Activated CD4-positive, CD25-positive, alpha-beta regulatory T cell treated with anti-CD3 and anti-CD28 coated beads, Interleukin-2, amount 50 U/mL, for 24 hours (primary cell): ENCODE measurements around the gene PPP2R5E.

Experiments
- ATAC-seq, 2 donors: fragments of 150-1000 bp; cut with Tn5 transposase; one replicate each; pipeline ENCODE4 v1.10.0; 2021; ENCODE audit warnings: mild to moderate bottlenecking in 1 of 2, moderate library complexity in 1 of 2

PPP2R5E gene

DNA sequence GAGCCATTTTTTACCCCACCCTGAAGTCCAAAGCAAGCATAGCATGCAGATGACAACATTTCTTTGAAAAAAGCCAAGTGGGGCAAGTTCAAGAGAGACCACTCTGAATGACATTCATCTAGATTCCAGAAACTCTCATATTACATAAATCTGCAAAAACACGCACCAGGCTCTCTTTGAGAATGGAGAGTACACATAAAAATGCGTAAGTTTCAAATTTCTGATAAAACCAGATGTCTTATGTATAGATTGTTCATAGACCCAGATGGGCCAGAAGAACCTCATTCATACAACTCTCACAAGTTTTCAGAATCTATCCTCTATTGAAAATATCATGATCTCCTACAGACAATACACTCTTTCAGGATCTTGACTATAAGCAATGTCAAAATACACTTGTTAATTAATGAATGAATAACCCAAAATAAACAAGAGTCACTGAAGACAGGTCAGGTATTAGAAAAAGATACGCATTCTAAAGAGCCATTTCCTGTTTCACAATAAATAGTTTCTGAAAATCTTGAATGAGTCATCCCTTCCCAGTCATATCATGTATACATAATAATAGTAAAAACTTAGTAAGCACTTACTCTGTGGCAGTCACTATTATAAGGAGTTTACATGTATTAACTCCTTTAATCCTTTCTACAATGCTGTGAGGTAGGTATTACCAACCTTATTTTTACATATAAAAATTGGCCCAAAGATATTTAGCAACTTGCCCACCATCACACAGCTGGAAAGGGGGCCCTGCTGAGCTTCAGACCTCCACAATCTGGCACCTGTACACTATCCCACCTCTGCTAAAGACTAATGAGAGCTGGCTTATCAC, 72.0 kb downstream of the PPP2R5E start:
- ATAC-seq: peak; percentile 89 to 92

- peak; percentile 62 to 63 for ATAC-seq
These were observed 74.9 kb downstream of the PPP2R5E start for GRCh38 chr14:63468294-63468693.

- no peak for ATAC-seq
These were observed 75.6 kb downstream of the PPP2R5E start for GRCh38 chr14:63467440-63468072.

DNA sequence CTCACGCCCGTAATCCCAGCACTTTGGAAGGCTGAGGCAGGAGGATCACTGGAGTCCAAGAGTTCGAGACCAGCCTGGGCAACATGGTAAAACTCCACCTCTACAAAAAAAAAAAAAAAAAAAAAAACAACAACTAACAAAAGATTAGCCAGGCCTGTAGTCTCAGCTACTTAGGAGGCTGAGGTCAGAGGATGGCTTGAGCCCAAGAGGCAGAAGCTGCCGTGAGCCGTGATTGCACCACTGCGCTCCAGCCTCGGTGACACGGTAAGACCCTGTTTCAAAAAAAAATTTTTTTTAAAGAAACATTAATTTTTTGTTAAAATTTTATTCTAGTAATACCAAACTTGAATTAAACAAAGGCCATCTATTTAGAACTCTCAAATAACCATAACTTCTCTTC, 77.8 kb downstream of the PPP2R5E start:
- ATAC-seq: no peak

GRCh38 chr14:63460680-63461369, 82.4 kb downstream of the PPP2R5E start:
- no peak for ATAC-seq

DNA sequence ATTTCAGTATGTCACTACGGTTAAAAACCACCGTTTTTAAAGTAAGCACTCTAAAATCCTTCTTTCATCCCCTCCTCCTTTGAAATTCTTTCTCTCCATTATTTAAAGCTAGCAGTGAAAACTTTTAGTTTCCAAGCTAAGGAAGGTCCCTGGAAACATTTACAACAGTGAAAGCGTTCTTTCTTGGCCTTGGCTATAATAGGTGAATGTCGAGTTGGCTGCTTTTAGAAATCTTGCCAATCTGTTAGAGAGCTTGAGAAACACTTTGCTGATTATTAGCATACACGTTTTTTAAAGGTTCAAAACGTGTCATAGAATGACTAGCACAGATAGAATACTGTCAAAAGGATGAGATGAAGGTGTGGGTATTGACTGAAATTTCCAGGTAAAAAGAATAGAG, 83.4 kb downstream of the PPP2R5E start:
- no peak for ATAC-seq

- no peak for ATAC-seq
These were observed 85.7 kb downstream of the PPP2R5E start for GRCh38 chr14:63457498-63457897.

- no peak for ATAC-seq
These were observed 88.1 kb downstream of the PPP2R5E start for GRCh38 chr14:63454863-63455622.

DNA sequence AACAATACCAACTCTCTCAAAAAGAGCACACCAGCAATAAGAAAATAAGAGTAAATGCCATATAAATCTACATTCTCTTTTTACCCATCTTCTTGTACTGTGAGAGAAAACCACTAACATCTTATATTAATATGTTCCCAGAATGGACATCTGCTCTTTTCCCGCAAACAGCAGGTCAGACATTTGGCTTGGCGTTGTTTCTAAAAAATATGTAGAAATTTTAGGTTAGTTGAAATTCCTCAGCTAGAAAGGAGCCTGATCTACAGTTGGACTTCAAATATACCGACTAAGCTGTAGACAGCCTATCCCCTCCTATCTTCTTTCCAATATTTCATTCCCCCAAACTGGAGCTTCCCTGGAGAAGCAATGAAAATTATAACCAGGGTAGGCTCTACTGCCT, 88.7 kb downstream of the PPP2R5E start:
- no peak for ATAC-seq

GRCh38 chr14:63453443-63453936, 89.7 kb downstream of the PPP2R5E start:
- ATAC-seq: no peak

GRCh38 chr14:63452796-63453195, 90.4 kb downstream of the PPP2R5E start:
- no peak for ATAC-seq

DNA sequence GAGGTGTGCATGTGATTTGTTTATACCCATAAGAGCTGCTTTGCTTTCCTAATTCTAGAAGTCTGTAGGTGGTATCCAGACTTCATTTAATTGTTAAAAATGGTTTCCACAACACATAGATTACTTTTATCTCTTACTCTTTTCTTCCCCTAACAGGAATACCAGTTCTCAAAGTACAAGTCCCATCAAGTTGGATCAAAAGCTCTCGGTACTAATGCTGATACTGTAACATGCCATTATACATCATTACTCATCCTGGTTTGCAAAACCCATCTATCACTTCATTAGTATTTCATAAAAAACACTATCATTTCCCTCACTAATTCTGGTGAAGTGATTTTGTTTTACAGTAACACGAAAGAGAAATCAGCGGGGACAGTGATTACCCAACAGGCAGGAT, 94.3 kb downstream of the PPP2R5E start:
- no peak for ATAC-seq

- ATAC-seq: no peak
These were observed 98.6 kb downstream of the PPP2R5E start for GRCh38 chr14:63444588-63444987.

- no peak for ATAC-seq
These were observed 99.2 kb downstream of the PPP2R5E start for GRCh38 chr14:63443988-63444387.

DNA sequence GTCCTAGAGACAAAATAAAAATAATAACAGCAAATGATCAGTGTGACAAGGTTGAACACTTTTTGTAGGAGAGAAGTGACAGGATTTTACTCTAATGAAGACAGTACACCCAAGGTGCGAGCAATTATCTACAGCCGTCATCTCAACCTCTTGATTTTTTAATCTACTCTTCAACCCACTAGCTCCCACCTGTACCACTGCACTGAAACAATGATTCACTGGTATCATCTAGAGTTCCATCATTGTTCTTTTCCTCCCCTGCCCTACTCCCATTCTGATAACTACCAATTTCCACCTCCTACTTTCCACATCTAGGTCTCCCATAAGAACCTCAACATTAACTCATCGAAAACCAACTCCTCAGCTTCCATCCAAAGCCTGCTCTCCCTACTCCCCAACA, 99.8 kb downstream of the PPP2R5E start:
- no peak for ATAC-seq

DNA sequence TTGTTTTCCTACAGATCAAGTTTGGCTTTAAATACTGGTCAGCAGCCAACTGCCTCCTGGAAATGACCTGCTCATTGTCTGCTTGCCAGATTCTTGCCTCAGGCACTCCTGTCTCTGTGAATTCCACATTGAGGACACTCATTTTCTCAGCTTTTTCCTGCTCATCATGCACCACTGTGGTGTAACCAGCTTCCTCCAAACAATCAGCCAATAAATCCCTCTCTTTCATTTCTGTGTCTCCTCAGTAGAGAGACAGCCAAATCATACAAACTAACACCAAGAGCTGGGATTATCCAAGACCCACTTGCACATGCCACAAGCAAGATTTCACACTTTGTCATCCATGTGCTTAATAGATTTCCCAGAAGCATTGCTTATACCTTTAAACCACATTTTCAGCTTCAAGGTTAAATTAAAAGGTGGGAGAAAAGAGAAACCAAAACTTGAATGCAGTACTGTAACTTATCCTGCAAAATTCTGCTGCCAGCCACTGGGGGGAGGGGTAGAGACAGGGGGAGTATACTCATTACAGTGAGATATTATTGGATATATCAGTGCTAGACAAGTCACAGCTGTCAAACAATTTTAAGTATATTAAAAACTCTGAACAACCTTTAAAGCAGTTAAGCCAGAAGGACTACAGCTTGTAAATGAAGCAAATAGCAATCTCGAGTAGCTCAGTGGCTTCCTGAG, 105.0 kb downstream of the PPP2R5E start:
- ATAC-seq: peak; percentile 55 to 68

DNA sequence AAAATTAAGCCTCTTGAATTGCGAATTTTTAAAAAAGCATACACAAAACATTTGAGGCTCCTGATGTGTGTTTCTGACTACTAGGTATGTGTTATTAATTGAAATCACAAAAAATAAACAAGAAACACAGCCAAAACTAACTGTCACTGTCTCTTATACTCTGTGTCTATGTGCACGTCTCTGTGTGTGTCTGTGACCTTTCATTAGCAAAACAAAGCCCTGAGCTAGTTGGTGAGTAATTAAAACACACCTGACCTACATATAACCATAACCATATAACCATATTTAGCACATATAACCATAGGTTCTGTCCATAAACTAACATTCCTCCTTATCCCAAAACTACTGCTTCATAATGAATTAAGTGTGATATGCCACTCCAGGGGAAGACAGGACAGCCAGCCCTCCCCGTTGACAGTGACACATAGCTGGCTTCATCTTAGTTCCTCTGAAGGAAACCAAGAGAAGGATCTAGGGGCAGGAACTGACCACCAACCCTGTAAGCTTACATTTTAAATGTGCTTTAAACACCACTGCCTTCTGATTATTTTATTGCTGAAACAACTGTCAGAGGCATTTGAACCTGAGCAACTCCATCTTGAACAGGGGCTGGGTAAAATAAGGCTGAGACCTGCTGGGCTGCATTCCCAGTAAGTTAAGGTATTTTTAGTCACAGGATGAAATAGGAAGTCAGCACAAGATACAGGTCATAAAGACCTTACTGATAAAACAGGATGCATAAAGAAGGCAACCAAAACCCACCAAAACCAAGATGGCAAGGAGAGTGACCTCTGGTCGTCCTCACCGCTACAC, 106.7 kb downstream of the PPP2R5E start:
- ATAC-seq: peak in 1 of 2 donors; percentile 41

DNA sequence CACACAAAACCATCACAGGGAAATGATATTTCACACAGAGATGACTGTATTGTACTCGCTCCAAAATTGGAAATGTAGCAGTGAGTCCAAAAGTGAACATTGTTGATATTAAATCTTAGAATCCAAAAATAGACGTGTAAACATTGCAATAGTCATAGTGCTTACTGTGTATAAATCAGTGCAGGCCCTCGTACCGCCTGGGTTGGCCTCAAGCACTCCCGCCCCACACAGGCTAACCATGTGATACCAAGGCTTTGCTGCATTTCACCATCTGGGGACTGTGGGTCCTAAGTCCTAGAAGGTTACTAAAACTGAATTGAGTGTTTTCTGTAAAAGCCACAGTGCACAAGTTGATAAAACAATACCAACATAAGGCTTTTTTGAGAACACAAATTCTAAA, 107.3 kb downstream of the PPP2R5E start:
- no peak for ATAC-seq

DNA sequence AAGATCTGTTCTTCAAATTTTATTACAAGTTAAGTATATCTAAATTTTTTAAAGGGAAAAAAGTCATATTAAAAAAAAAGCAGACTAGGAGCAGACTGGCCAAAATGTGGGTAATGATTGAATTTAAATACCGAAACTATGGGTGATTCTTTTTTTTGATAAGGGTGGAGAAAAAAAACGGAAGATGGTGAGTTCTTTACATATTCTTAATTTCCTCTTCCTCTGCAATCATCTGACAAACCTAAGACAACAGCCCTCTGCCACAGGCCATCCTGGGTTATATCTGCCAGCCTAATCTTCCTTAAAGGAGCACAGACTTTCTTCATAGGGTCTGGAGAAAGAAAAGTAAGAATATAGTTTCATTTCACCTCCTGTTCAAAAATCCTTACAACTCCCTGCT, 108.0 kb downstream of the PPP2R5E start:
- no peak for ATAC-seq

DNA sequence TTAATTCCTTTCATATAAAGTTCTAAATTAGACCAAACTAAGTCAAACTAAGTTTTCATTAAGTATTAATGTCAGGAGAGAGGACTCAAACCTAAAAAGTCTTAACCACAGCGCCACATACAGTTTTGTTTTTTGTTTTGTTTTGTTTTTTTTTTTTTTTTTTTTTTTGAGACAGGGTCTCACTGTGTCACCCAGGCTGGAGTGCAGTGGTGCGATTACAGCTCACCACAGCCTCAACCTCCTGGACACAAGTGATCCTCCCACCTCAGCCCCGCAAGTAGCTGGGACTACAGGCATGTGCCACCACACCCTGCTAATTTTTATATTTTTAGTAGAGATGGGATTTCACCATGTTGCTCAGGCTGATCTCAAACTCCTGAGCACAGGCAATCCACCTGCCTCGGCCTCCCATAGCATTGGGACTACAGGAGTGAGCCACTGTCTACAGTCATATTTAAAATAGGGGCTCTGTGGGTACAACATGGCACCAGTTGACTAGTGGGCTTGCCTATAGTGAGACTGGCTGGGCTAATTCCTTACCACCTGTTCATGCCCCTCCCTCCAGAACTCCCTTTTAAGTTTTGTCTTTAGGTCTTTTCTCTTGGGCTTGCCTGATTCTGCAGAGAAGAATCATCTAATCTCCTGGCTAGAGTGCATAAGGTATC, 110.2 kb downstream of the PPP2R5E start:
- no peak for ATAC-seq

- no peak for ATAC-seq
These were observed 110.9 kb downstream of the PPP2R5E start for GRCh38 chr14:63432228-63432627.
